ENCODE measurements around the gene GSTO2. TPM values are rescaled to one million over a fixed set of nuclear protein-coding genes. Genes with fewer than 3 reads are reported as not detected.

GSTO2 gene
- total and polyA plus RNA-seq, 2 of the 4 experiments (the other 2 are of a cell fraction) = 1.4 to 2.3 TPM

DNA sequence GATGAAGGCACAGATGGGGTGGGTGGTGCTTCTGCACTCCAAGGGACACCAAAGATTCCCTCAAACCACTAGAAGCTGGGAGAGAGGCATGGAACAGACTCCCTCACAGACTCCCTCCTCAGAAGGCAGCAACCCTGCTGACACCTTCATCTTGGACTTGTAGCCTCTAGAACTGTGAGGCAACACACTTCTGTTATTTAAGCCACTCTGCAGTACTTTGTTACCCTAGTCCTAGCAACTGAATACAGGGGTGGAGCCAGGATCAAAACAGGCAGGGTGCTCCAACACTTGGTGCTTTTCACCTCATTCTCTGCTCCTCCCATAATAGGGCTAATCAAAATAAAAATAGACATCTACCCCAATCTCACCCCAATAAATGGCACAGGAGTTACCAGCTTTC lies 16.6 kb upstream of the GSTO2 start:
- Histone ChIP-seq H3K9me3 (ENCODE audit: control insufficient read depth, insufficient read depth, low read length) (no peaks in the 10 kb centered on the region), H3K36me3 (ENCODE audit: control insufficient read depth, insufficient read depth, low read length) (0 out of 2 replicates have a peak, but pooled peaks cover 2% of the 10 kb centered on the region), H3K4ac (ENCODE audit: low read depth, low read length) (no peak overlapping the region), H4K8ac (ENCODE audit: low read depth in 2 of 2, low read length in 2 of 2) (no peak overlapping the region), H2AK9ac (replicated peaks; ENCODE audit: low read depth, low read length, poor library complexity) (no peak overlapping the region), H4K5ac (ENCODE audit: low read depth, low read length) (no peak overlapping the region), H3K4me1 (ENCODE audit: control insufficient read depth, insufficient read depth, low read length) (peaks cover 6% of the 10 kb centered on the region), H3K23ac (ENCODE audit: low read depth, low read length) (no peak overlapping the region), H3K79me1 (ENCODE audit: low read depth in 1 of 2, low read length in 2 of 2) (peaks cover 0 to 11% of the 10 kb centered on the region in 2 experiments; a peak in 2 of 4 replicates), H3K56ac (ENCODE audit: extremely low read depth, insufficient read depth, low read length) (no peak overlapping the region), H2BK15ac (ENCODE audit: low read depth, low read length) (no peak overlapping the region; the same call in 2 of the 3 replicates), H3K14ac (replicated peaks; ENCODE audit: low read depth, low read length) (no peak overlapping the region), H4K20me1 (ENCODE audit: insufficient read depth, low read length) (peaks cover 7% of the 10 kb centered on the region; the same call in 1 of the 2 replicates), H3K27me3 (ENCODE audit: control insufficient read depth, insufficient read depth, low read length) (no peaks in the 10 kb centered on the region), H3K18ac (ENCODE audit: low read depth, low read length) (no peak overlapping the region), H4K91ac (ENCODE audit: insufficient read depth, low read depth, low read length) (no peak overlapping the region), H2AFZ (replicated peaks; ENCODE audit: low read length, poor library complexity) (peak overlapping the region; percentile 47), H2BK20ac (ENCODE audit: low read depth, low read length) (peak overlapping the region; percentile 8; the same call in 1 of the 2 replicates), H2AK5ac (ENCODE audit: low read depth, low read length) (no peak overlapping the region), H3K9me1 (ENCODE audit: insufficient read depth, low read length) (0 out of 2 replicates have a peak, but pooled peaks cover 2% of the 10 kb centered on the region), H3K27ac (ENCODE audit: insufficient read depth, low read length) (no peak overlapping the region), H2BK5ac (ENCODE audit: low read depth, low read length, poor library complexity, severe bottlenecking) (no peak overlapping the region), H3K4me3 (ENCODE audit: insufficient read depth, low read depth, low read length) (no peak overlapping the region), H2BK120ac (ENCODE audit: low read depth, low read length) (no peak overlapping the region; the same call in 1 of the 2 replicates), H3K4me2 (ENCODE audit: low read depth, low read length) (no peak overlapping the region), H3K9ac (ENCODE audit: low read depth, low read length) (no peak overlapping the region)
- no TSS peak for BruUV-seq (replicated peaks)
- DNase-seq (no peak), ATAC-seq (ENCODE audit: low read depth) (no peak)
- POLR2A ChIA-PET (ENCODE audit: unreplicated experiment) = no interaction called here
- in situ Hi-C loops (cut with MboI; ENCODE audit: low sequenced_read_pairs) (no loop called here), dilution Hi-C loops (cut with HindIII; ENCODE audit: low sequenced_read_pairs, unreplicated experiment) (no loop called here), intact Hi-C loops (cut with micrococcal nuclease) (loop anchor here (5.0 kb wide), 1 partner anchor 365 kb away; no protein-coding TSS in a partner anchor)
- TF ChIP-seq RCOR1 (IDR thresholded peaks at IDR 0.05; ENCODE audit: insufficient replicate concordance, low read length) = no peak
- TF ChIP-seq, protein P1, sequence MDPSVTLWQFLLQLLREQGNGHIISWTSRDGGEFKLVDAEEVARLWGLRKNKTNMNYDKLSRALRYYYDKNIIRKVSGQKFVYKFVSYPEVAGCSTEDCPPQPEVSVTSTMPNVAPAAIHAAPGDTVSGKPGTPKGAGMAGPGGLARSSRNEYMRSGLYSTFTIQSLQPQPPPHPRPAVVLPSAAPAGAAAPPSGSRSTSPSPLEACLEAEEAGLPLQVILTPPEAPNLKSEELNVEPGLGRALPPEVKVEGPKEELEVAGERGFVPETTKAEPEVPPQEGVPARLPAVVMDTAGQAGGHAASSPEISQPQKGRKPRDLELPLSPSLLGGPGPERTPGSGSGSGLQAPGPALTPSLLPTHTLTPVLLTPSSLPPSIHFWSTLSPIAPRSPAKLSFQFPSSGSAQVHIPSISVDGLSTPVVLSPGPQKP (IDR thresholded peaks at IDR 0.05; ENCODE audit: borderline replicate concordance, low read depth, low read length) = no peak
- TF ChIP-seq RFX5 (IDR thresholded peaks at IDR 0.05; ENCODE audit: low read depth, low read length) = no peak
- TF ChIP-seq MAFK (IDR thresholded peaks at IDR 0.05; ENCODE audit: low read depth, low read length) = no peak
- TF ChIP-seq CEBPB (IDR thresholded peaks at IDR 0.05; ENCODE audit: low read depth, low read length) = no peak
- TF ChIP-seq POLR2A (IDR thresholded peaks at IDR 0.05; ENCODE audit: low read depth, low read length) = no peak
- TF ChIP-seq BHLHE40 (IDR thresholded peaks at IDR 0.05; ENCODE audit: low read depth, low read length) = no peak
- TF ChIP-seq NFE2L2 (IDR thresholded peaks at IDR 0.05; ENCODE audit: low read depth, low read length) = no peak
- TF ChIP-seq FOS (IDR thresholded peaks at IDR 0.05; ENCODE audit: low read depth, low read length) = no peak
- no peak for TF ChIP-seq SMC3 (IDR thresholded peaks at IDR 0.05; ENCODE audit: low read depth, low read length)
- TF ChIP-seq MAZ (IDR thresholded peaks at IDR 0.05; ENCODE audit: borderline replicate concordance, low read depth, low read length) = no peak
- no peak for TF ChIP-seq CTCF (conservative IDR thresholded peaks at IDR 0.05; ENCODE audit: low read depth, low read length)
- no peak for TF ChIP-seq MXI1 (IDR thresholded peaks at IDR 0.05; ENCODE audit: borderline replicate concordance, low read depth, low read length)
- TF ChIP-seq CHD1 (IDR thresholded peaks at IDR 0.05; ENCODE audit: low read depth, low read length) = no peak
- TF ChIP-seq RAD21 (IDR thresholded peaks at IDR 0.05; ENCODE audit: low read length) = no peak
- no peak for TF ChIP-seq USF2 (IDR thresholded peaks at IDR 0.05; ENCODE audit: low read depth, low read length)
- CTCF ChIA-PET = no interaction called here

All from IMR-90 (cell line).